ENCODE data around the gene LPA.
"Not testable (repeated sequence)": the region's sequence is repeated elsewhere in the genome, so short reads cannot be mapped to it uniquely, and the experiment has no call there.

Gene LPA

GRCh38 chr6:160664198-160664597 lies at the start of gene LPA:
Gene LPA (minus strand): TSS chr6:160664275. CDS start chr6:160664214, 61 bp downstream.
- DNase-seq (ENCODE audit: low read depth in 2 of 2), result not testable (repeated sequence)

GRCh38 chr6:160708993-160709392 lies 44.9 kb upstream of the LPA start:
- not testable (repeated sequence) for DNase-seq (ENCODE audit: low read depth in 2 of 2)

- DNase-seq (ENCODE audit: low read depth in 2 of 2), result not testable (repeated sequence)
Measured at GRCh38 chr6:160704688-160705087, 40.6 kb upstream of the LPA start.

- DNase-seq (ENCODE audit: low read depth in 2 of 2), result not testable (repeated sequence)
Measured at GRCh38 chr6:160701918-160702680, 38.0 kb upstream of the LPA start, which contains the start of gene PLG. Gene PLG (plus strand): TSS chr6:160702244. CDS start chr6:160702305, 61 bp downstream.

- DNase-seq (ENCODE audit: low read depth in 2 of 2), result no peak
Measured at GRCh38 chr6:160697826-160698225, 33.8 kb upstream of the LPA start.

- not testable (repeated sequence) for DNase-seq (ENCODE audit: low read depth in 2 of 2)
Measured at GRCh38 chr6:160696884-160697283, 32.8 kb upstream of the LPA start.

- not testable (repeated sequence) for DNase-seq (ENCODE audit: low read depth in 2 of 2)
Measured at GRCh38 chr6:160695622-160696021, 31.5 kb upstream of the LPA start.

GRCh38 chr6:160695025-160695424 lies 30.9 kb upstream of the LPA start:
- DNase-seq (ENCODE audit: low read depth in 2 of 2), result not testable (repeated sequence)

- no peak for DNase-seq (ENCODE audit: low read depth in 2 of 2)
Measured at GRCh38 chr6:160692369-160692959, 28.4 kb upstream of the LPA start.

- no peak for DNase-seq (ENCODE audit: low read depth in 2 of 2)
Measured at GRCh38 chr6:160691617-160692016, 27.5 kb upstream of the LPA start.

GRCh38 chr6:160690458-160690857 lies 26.4 kb upstream of the LPA start:
- DNase-seq (ENCODE audit: low read depth in 2 of 2), result no peak

- no peak for DNase-seq (ENCODE audit: low read depth in 2 of 2)
Measured at GRCh38 chr6:160685762-160686450, 21.8 kb upstream of the LPA start.

GRCh38 chr6:160685101-160685761 lies 21.2 kb upstream of the LPA start:
- not testable (repeated sequence) for DNase-seq (ENCODE audit: low read depth in 2 of 2)

GRCh38 chr6:160679402-160679769 lies 15.3 kb upstream of the LPA start:
- DNase-seq (ENCODE audit: low read depth in 2 of 2), result no peak

GRCh38 chr6:160678744-160679401 lies 14.8 kb upstream of the LPA start:
- DNase-seq (ENCODE audit: low read depth in 2 of 2), result no peak

GRCh38 chr6:160678230-160678629 lies 14.2 kb upstream of the LPA start:
- DNase-seq (ENCODE audit: low read depth in 2 of 2), result no peak

- not testable (repeated sequence) for DNase-seq (ENCODE audit: low read depth in 2 of 2)
Measured at GRCh38 chr6:160676418-160676817, 12.3 kb upstream of the LPA start.

- DNase-seq (ENCODE audit: low read depth in 2 of 2), result no peak
Measured at GRCh38 chr6:160668589-160668988, 4.5 kb upstream of the LPA start.

- DNase-seq (ENCODE audit: low read depth in 2 of 2), result peak; percentile 15 to 16
Measured at GRCh38 chr6:160667639-160668481, 3.8 kb upstream of the LPA start.

- DNase-seq (ENCODE audit: low read depth in 2 of 2), result no peak
Measured at GRCh38 chr6:160662842-160663241, 1.2 kb downstream of the LPA start.

- DNase-seq (ENCODE audit: low read depth in 2 of 2), result no peak
Measured at GRCh38 chr6:160662429-160662828, 1.6 kb downstream of the LPA start.
